Measurements from ENCODE around the gene DDR1.

Gene DDR1

DNA sequence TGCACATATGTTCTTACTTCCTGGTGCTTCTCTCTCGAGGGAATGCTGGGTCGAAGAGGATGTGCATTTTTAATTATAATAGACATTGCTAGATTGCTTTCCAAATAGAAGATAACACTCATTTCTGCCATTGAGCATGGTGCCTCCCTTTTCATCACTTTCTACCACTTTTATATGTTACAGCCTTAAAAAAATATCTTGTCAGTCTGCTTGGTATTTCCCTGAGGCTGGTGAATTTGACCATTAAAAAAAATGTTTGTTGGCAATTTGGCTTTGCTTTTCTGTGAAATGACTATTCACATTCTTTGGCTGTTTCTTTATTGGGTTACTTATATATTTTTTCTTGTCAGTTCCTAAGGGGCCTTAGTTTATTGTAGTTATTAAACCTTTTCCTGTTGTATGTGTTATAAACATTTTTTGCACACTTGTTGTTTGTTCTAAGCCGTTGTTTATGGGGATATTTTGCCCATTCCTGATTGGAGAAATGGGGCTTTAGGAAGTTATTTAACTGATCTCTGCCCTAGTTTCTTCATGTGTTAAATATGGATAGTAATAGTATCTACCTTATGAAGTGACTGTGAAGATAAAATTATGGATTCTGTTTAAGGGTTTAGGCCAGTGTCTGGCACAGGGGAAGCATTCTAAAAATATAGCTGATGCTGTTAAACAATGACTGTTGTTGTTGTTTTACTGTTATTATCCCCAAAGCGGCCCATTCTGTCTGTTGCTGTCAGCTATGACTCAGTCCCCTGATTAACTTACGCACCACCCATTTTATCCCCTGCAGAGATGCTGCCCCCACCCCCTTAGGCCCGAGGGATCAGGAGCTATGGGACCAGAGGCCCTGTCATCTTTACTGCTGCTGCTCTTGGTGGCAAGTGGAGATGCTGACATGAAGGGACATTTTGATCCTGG lies 3.8 kb downstream of the DDR1 start:
- ATAC-seq = no peak
- no peak for TF ChIP-seq ARNTL (CRISPR knock-in tag; IDR thresholded peaks at IDR 0.05; ENCODE audit: borderline replicate concordance, low read depth)
- TF ChIP-seq ESRRG (CRISPR knock-in tag; IDR thresholded peaks at IDR 0.05) = no peak
- TF ChIP-seq ZFP3 (CRISPR knock-in tag; IDR thresholded peaks at IDR 0.05) = no peak
- TF ChIP-seq TCF4 (CRISPR knock-in tag; IDR thresholded peaks at IDR 0.05; ENCODE audit: borderline replicate concordance) = no peak
- TF ChIP-seq GLIS3 (CRISPR knock-in tag; IDR thresholded peaks at IDR 0.05) = no peak
- TF ChIP-seq ZC3H10 (CRISPR knock-in tag; IDR thresholded peaks at IDR 0.05) = no peak
- TF ChIP-seq, protein P1, sequence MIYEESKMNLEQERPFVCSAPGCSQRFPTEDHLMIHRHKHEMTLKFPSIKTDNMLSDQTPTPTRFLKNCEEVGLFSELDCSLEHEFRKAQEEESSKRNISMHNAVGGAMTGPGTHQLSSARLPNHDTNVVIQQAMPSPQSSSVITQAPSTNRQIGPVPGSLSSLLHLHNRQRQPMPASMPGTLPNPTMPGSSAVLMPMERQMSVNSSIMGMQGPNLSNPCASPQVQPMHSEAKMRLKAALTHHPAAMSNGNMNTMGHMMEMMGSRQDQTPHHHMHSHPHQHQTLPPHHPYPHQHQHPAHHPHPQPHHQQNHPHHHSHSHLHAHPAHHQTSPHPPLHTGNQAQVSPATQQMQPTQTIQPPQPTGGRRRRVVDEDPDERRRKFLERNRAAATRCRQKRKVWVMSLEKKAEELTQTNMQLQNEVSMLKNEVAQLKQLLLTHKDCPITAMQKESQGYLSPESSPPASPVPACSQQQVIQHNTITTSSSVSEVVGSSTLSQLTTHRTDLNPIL (CRISPR knock-in tag; IDR thresholded peaks at IDR 0.05; ENCODE audit: low read depth) = no peak
- no peak for TF ChIP-seq ZNF565 (CRISPR knock-in tag; conservative IDR thresholded peaks at IDR 0.05; ENCODE audit: low read depth)
- no peak for TF ChIP-seq RARB (CRISPR knock-in tag; IDR thresholded peaks at IDR 0.05)
- no peak for TF ChIP-seq ZFP30 (CRISPR knock-in tag; IDR thresholded peaks at IDR 0.05)
- TF ChIP-seq TOX (CRISPR knock-in tag; IDR thresholded peaks at IDR 0.05; ENCODE audit: borderline replicate concordance) = no peak
- TF ChIP-seq CSDC2 (CRISPR knock-in tag; IDR thresholded peaks at IDR 0.05) = no peak
- TF ChIP-seq ISL1 (CRISPR knock-in tag; IDR thresholded peaks at IDR 0.05) = no peak
- no peak for TF ChIP-seq PATZ1 (CRISPR knock-in tag; IDR thresholded peaks at IDR 0.05; ENCODE audit: borderline replicate concordance)
- no peak for TF ChIP-seq PPARA (CRISPR knock-in tag; IDR thresholded peaks at IDR 0.05; ENCODE audit: borderline replicate concordance)
- TF ChIP-seq SNAI2 (CRISPR knock-in tag; IDR thresholded peaks at IDR 0.05) = no peak
- no peak for TF ChIP-seq OSR1 (CRISPR knock-in tag; IDR thresholded peaks at IDR 0.05)
- TF ChIP-seq, protein P2, sequence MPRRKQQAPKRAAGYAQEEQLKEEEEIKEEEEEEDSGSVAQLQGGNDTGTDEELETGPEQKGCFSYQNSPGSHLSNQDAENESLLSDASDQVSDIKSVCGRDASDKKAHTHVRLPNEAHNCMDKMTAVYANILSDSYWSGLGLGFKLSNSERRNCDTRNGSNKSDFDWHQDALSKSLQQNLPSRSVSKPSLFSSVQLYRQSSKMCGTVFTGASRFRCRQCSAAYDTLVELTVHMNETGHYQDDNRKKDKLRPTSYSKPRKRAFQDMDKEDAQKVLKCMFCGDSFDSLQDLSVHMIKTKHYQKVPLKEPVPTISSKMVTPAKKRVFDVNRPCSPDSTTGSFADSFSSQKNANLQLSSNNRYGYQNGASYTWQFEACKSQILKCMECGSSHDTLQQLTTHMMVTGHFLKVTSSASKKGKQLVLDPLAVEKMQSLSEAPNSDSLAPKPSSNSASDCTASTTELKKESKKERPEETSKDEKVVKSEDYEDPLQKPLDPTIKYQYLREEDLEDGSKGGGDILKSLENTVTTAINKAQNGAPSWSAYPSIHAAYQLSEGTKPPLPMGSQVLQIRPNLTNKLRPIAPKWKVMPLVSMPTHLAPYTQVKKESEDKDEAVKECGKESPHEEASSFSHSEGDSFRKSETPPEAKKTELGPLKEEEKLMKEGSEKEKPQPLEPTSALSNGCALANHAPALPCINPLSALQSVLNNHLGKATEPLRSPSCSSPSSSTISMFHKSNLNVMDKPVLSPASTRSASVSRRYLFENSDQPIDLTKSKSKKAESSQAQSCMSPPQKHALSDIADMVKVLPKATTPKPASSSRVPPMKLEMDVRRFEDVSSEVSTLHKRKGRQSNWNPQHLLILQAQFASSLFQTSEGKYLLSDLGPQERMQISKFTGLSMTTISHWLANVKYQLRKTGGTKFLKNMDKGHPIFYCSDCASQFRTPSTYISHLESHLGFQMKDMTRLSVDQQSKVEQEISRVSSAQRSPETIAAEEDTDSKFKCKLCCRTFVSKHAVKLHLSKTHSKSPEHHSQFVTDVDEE (CRISPR knock-in tag; IDR thresholded peaks at IDR 0.05) = no peak
- no peak for TF ChIP-seq ZNF70 (CRISPR knock-in tag; IDR thresholded peaks at IDR 0.05)

DNA sequence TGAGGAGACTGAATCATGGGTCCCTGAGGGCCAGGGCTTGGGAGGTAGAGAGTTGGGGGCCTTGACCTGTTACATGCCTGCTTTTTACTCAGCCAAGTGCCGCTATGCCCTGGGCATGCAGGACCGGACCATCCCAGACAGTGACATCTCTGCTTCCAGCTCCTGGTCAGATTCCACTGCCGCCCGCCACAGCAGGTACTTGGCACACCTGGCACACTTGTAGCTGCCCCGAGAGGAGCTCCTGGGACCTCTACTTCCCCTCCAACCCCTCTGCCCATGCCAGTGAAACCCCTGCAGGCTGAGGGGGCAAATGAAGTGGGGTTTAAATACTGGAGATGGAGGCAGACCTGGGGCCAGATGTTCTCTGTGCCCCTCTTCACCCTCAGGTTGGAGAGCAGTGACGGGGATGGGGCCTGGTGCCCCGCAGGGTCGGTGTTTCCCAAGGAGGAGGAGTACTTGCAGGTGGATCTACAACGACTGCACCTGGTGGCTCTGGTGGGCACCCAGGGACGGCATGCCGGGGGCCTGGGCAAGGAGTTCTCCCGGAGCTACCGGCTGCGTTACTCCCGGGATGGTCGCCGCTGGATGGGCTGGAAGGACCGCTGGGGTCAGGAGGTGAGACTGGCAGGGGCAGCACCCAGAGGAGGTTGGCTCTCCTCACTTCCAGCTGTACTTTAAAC lies 4.6 kb downstream of the DDR1 start:
- no peak for ATAC-seq
- TF ChIP-seq, protein P1 (CRISPR knock-in tag; IDR thresholded peaks at IDR 0.05; ENCODE audit: low read depth) = no peak
- TF ChIP-seq, protein P2 (CRISPR knock-in tag; IDR thresholded peaks at IDR 0.05) = no peak
- TF ChIP-seq, protein P3, sequence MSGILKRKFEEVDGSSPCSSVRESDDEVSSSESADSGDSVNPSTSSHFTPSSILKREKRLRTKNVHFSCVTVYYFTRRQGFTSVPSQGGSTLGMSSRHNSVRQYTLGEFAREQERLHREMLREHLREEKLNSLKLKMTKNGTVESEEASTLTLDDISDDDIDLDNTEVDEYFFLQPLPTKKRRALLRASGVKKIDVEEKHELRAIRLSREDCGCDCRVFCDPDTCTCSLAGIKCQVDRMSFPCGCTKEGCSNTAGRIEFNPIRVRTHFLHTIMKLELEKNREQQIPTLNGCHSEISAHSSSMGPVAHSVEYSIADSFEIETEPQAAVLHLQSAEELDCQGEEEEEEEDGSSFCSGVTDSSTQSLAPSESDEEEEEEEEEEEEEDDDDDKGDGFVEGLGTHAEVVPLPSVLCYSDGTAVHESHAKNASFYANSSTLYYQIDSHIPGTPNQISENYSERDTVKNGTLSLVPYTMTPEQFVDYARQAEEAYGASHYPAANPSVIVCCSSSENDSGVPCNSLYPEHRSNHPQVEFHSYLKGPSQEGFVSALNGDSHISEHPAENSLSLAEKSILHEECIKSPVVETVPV (CRISPR knock-in tag; IDR thresholded peaks at IDR 0.05) = no peak
- TF ChIP-seq ZFP3 (CRISPR knock-in tag; IDR thresholded peaks at IDR 0.05) (no peak), ISL1 (CRISPR knock-in tag; IDR thresholded peaks at IDR 0.05) (no peak), TCF4 (CRISPR knock-in tag; IDR thresholded peaks at IDR 0.05; ENCODE audit: borderline replicate concordance) (no peak), OSR1 (CRISPR knock-in tag; IDR thresholded peaks at IDR 0.05) (no peak), TOX (CRISPR knock-in tag; IDR thresholded peaks at IDR 0.05; ENCODE audit: borderline replicate concordance) (no peak), ESRRG (CRISPR knock-in tag; IDR thresholded peaks at IDR 0.05) (no peak), RARB (CRISPR knock-in tag; IDR thresholded peaks at IDR 0.05) (no peak)
- TF ChIP-seq, protein P4, sequence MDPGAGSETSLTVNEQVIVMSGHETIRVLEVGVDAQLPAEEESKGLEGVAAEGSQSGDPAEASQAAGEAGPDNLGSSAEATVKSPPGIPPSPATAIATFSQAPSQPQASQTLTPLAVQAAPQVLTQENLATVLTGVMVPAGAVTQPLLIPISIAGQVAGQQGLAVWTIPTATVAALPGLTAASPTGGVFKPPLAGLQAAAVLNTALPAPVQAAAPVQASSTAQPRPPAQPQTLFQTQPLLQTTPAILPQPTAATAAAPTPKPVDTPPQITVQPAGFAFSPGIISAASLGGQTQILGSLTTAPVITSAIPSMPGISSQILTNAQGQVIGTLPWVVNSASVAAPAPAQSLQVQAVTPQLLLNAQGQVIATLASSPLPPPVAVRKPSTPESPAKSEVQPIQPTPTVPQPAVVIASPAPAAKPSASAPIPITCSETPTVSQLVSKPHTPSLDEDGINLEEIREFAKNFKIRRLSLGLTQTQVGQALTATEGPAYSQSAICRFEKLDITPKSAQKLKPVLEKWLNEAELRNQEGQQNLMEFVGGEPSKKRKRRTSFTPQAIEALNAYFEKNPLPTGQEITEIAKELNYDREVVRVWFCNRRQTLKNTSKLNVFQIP (CRISPR knock-in tag; IDR thresholded peaks at IDR 0.05; ENCODE audit: borderline replicate concordance, low read depth) = no peak
